Measurements from ENCODE around the gene ACSL5.
"Not testable (repeated sequence)": the region's sequence is repeated elsewhere in the genome, so short reads cannot be mapped to it uniquely, and the experiment has no call there.

ACSL5 gene

DNA sequence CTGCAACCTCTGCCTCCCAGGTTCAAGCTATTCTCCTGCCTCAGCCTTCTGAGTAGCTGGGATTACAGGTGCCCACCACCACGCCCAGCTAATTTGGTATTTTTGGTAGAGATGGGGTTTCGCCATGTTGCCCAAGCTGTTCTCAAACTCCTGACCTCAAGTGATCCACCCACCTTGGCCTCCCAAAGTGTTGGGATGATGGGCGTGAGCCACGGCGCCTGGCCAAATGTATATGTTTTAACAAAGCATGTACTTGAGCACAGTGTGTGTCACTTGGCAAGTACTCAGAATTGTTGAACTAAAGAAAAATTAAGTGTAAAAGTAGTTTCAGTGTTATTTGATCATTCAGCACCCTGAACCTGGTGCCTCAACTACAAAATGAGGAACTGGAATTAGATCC, 90.2 kb downstream of the ACSL5 start:
- H3K9ac ChIP-seq (ENCODE audit: low read depth, low read length); H3K9me3 ChIP-seq (ENCODE audit: control insufficient read depth, insufficient read depth, low read length); H3K36me3 ChIP-seq (ENCODE audit: insufficient read depth, low read length); H3K4me1 ChIP-seq (ENCODE audit: insufficient read depth, low read length): not testable (repeated sequence)

DNA sequence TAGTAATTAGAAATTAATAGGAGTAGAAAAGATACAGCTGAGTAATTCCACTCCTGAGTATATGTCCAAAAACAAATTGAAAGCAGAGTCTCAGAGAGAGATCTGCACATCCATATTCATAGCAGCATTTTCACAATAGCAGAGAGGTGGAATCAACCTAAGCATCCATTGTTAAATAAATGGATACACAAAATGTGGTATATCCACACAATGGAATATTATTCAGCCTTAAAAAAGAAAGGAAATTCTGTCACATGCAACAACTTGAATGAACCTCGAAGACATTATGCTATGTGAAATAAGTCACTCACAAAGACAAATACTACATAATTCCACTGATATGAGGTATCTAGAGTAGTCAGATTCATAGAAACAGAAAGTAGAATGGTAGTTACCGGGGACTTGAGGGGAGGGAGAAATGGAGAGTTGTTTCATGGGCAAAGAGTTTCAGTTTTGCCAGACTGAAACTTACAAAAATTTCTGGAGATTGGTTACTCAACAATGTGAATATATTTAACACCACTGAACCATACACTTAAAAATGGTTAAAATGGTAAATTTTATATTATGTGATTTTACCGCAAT, 91.5 kb downstream of the ACSL5 start:
- H3K36me3 ChIP-seq (ENCODE audit: insufficient read depth, low read length) = peaks cover 5% of the 10 kb centered on the region
- no peaks in the 10 kb centered on the region for H3K4me1 ChIP-seq (ENCODE audit: insufficient read depth, low read length)
- no peak overlapping the region for H3K9ac ChIP-seq (ENCODE audit: low read depth, low read length)
- no peaks in the 10 kb centered on the region for H3K9me3 ChIP-seq (ENCODE audit: control insufficient read depth, insufficient read depth, low read length)

GRCh38 chr10:112466802-112467201, 92.9 kb downstream of the ACSL5 start:
- no peak overlapping the region for H3K9ac ChIP-seq (ENCODE audit: low read depth, low read length)
- peaks cover 5% of the 10 kb centered on the region for H3K36me3 ChIP-seq (ENCODE audit: insufficient read depth, low read length)
- no peaks in the 10 kb centered on the region for H3K4me1 ChIP-seq (ENCODE audit: insufficient read depth, low read length)

GRCh38 chr10:112467541-112468075, 93.7 kb downstream of the ACSL5 start:
- H3K9me3 ChIP-seq (ENCODE audit: control insufficient read depth, insufficient read depth, low read length) = no peaks in the 10 kb centered on the region
- no peaks in the 10 kb centered on the region for H3K4me1 ChIP-seq (ENCODE audit: insufficient read depth, low read length)
- H3K9ac ChIP-seq (ENCODE audit: low read depth, low read length) = no peak overlapping the region
- peaks cover 5% of the 10 kb centered on the region for H3K36me3 ChIP-seq (ENCODE audit: insufficient read depth, low read length)

More at GRCh38 chr10:112466802-112467201, 92.9 kb downstream of the ACSL5 start:
- H3K9me3 ChIP-seq (ENCODE audit: control insufficient read depth, insufficient read depth, low read length) = no peaks in the 10 kb centered on the region

DNA sequence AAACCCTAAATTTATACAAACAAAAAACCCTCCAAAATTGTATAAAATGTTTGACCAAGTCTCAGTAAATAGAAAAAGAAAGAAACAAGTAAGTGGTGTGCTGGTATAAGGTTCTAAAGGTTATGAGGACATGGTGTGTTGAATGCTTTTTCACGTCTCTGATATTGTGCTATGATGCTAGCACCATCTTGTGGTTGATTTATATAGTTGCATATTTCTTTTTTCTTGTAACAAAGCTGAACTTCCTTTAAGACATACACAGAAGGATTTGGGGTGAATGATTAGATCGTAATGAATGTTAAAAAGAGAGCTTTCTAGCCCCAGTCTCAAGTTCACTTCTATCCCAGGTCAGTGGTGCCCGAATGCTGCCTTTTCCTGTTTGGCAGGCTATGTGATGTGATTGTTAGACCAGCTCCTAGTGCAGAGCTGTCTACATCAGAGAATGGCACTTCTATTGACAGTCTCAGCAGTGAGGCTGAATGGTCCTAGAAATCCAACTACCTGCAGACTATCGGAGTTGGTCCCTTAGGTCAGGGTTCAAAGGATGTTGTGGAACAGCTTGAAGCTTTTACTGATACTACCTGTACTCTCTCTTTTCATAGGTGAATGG, 98.1 kb downstream of the ACSL5 start:
- no peaks in the 10 kb centered on the region for H3K4me1 ChIP-seq (ENCODE audit: insufficient read depth, low read length)
- H3K9me3 ChIP-seq (ENCODE audit: control insufficient read depth, insufficient read depth, low read length) = no peaks in the 10 kb centered on the region
- H3K9ac ChIP-seq (ENCODE audit: low read depth, low read length) = no peak overlapping the region
- H3K36me3 ChIP-seq (ENCODE audit: insufficient read depth, low read length) = no peaks in the 10 kb centered on the region

DNA sequence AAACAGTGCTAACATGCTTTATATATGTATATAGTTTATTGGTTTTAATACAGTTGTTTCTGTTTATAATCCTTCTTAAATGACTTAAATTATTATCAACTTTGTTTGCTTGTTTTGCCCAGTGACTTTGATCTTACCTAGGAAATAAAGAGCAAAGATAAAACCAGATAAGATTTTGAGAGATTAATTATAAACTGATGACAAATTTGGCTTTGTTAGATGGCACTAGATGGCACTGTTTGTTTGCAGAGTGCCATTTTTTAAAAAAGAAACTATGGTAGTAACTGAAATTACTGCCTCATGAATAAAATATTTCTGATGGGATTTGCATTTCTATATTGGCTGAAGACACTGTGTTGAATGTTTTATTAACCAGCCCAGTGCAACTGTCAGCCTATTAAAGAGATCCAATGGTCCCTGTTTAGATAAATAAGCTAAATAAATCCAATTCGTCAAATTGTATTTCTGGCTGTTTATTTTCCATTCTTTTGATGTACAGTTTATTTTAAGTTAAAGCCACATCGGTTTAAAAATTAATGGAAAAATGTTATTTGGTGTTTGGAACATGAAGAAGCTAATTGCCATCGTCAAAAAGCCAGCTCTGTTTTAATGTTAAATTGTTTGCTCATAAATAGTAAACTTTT, 101.8 kb downstream of the ACSL5 start:
- H3K9me3 ChIP-seq (ENCODE audit: control insufficient read depth, insufficient read depth, low read length) = no peaks in the 10 kb centered on the region
- H3K36me3 ChIP-seq (ENCODE audit: insufficient read depth, low read length) = no peaks in the 10 kb centered on the region
- H3K4me1 ChIP-seq (ENCODE audit: insufficient read depth, low read length) = no peaks in the 10 kb centered on the region
- H3K9ac ChIP-seq (ENCODE audit: low read depth, low read length) = no peak overlapping the region
